ENCODE results near the gene GJB6. TPM values are rescaled to one million over a fixed set of nuclear protein-coding genes. Genes with fewer than 3 reads are reported as not detected.

Gene GJB6
- total RNA-seq, 1 experiment from 2014 or later: not detected

- no peaks in the 10 kb centered on the region for H3K9me3 ChIP-seq (ENCODE audit: insufficient read depth, low read depth)
- no peaks in the 10 kb centered on the region for H3K4me1 ChIP-seq (replicated peaks; ENCODE audit: insufficient read depth)
- no peaks in the 10 kb centered on the region for H3K9me2 ChIP-seq (ENCODE audit: insufficient read depth)
- intact Hi-C loops (cut with micrococcal nuclease; ENCODE audit: unreplicated experiment): no loop called here
- H3K79me2 ChIP-seq (ENCODE audit: low read depth): no peaks in the 10 kb centered on the region
- no peak overlapping the region for H2AFZ ChIP-seq
- POLR2A ChIA-PET (ENCODE audit: unreplicated experiment): interaction anchor here (0.7 kb wide), 1 partner anchor 291 kb away, joined by 5 read pairs; no protein-coding TSS in a partner anchor
- no peak for DNase-seq
- BruUV-seq (replicated peaks): no TSS peak
- H3K36me3 ChIP-seq (ENCODE audit: low read depth): no peaks in the 10 kb centered on the region
- TF ChIP-seq EZH2 (IDR thresholded peaks at IDR 0.05; ENCODE audit: low read depth): no peak
- TF ChIP-seq CTCF (conservative IDR thresholded peaks at IDR 0.05): no peak
- H3K4me3 ChIP-seq: no peak overlapping the region
- CTCF ChIA-PET: no interaction called here
- H4K20me1 ChIP-seq (ENCODE audit: insufficient read depth): no peaks in the 10 kb centered on the region
- H3K4me2 ChIP-seq: no peak overlapping the region
- no peak overlapping the region for H3K27ac ChIP-seq
- no peaks in the 10 kb centered on the region for H3F3A ChIP-seq (ENCODE audit: insufficient read depth, low read depth)
- H3K27me3 ChIP-seq (ENCODE audit: insufficient read depth, low read depth): no peaks in the 10 kb centered on the region
Observed at GRCh38 chr13:20181188-20181587, 50.9 kb downstream of the GJB6 start.

- Histone ChIP-seq H3K4me1 (replicated peaks; ENCODE audit: insufficient read depth) (peaks cover 20% of the 10 kb centered on the region), H4K20me1 (ENCODE audit: insufficient read depth) (no peaks in the 10 kb centered on the region), H3K4me2 (no peak overlapping the region), H3K36me3 (ENCODE audit: low read depth) (no peaks in the 10 kb centered on the region), H3F3A (ENCODE audit: insufficient read depth, low read depth) (peaks cover 11% of the 10 kb centered on the region; the same call in 1 of the 2 replicates), H3K27me3 (ENCODE audit: insufficient read depth, low read depth) (no peaks in the 10 kb centered on the region), H2AFZ (no peak overlapping the region), H3K9me2 (ENCODE audit: insufficient read depth) (no peaks in the 10 kb centered on the region), H3K79me2 (ENCODE audit: low read depth) (no peaks in the 10 kb centered on the region), H3K4me3 (no peak overlapping the region), H3K9me3 (ENCODE audit: insufficient read depth, low read depth) (no peaks in the 10 kb centered on the region), H3K27ac (no peak overlapping the region)
- ChIA-PET POLR2A (ENCODE audit: unreplicated experiment) (no interaction called here), CTCF (no interaction called here)
- BruUV-seq (replicated peaks): no TSS peak
- no peak for DNase-seq
- no peak for TF ChIP-seq EZH2 (IDR thresholded peaks at IDR 0.05; ENCODE audit: low read depth)
- TF ChIP-seq CTCF (conservative IDR thresholded peaks at IDR 0.05): no peak
- intact Hi-C loops (cut with micrococcal nuclease; ENCODE audit: unreplicated experiment): no loop called here
Observed at GRCh38 chr13:20178156-20178555, 54.0 kb downstream of the GJB6 start.

- Histone ChIP-seq H3K79me2 (ENCODE audit: low read depth) (no peaks in the 10 kb centered on the region), H3F3A (ENCODE audit: insufficient read depth, low read depth) (peaks cover 11% of the 10 kb centered on the region; the same call in 1 of the 2 replicates), H3K9me3 (ENCODE audit: insufficient read depth, low read depth) (no peaks in the 10 kb centered on the region), H3K36me3 (ENCODE audit: low read depth) (no peaks in the 10 kb centered on the region), H3K9me2 (ENCODE audit: insufficient read depth) (no peaks in the 10 kb centered on the region), H3K4me2 (no peak overlapping the region), H3K4me1 (replicated peaks; ENCODE audit: insufficient read depth) (peaks cover 20% of the 10 kb centered on the region), H2AFZ (no peak overlapping the region), H3K4me3 (no peak overlapping the region), H3K27ac (no peak overlapping the region), H4K20me1 (ENCODE audit: insufficient read depth) (no peaks in the 10 kb centered on the region), H3K27me3 (ENCODE audit: insufficient read depth, low read depth) (no peaks in the 10 kb centered on the region)
- DNase-seq: no peak
- no peak for TF ChIP-seq CTCF (conservative IDR thresholded peaks at IDR 0.05)
- no peak for TF ChIP-seq EZH2 (IDR thresholded peaks at IDR 0.05; ENCODE audit: low read depth)
- intact Hi-C loops (cut with micrococcal nuclease; ENCODE audit: unreplicated experiment): no loop called here
- CTCF ChIA-PET: no interaction called here
- POLR2A ChIA-PET (ENCODE audit: unreplicated experiment): no interaction called here
- BruUV-seq (replicated peaks): no TSS peak
Observed at GRCh38 chr13:20177049-20177831, 54.9 kb downstream of the GJB6 start.

Measured in PC-9 (cell line).